ENCODE results near the gene PAK3. TPM values are rescaled to one million over a fixed set of nuclear protein-coding genes. Genes with fewer than 3 reads are reported as not detected.

Gene PAK3
- total and polyA plus RNA-seq, 2 experiments from 2014 or later = 5.0 to 5.4 TPM

- Histone ChIP-seq H3K27ac (ENCODE audit: low read depth) (no peak overlapping the region), H3K4me2 (no peak overlapping the region), H3K27me3 (ENCODE audit: insufficient read depth) (no peaks in the 10 kb centered on the region), H3K79me2 (replicated peaks; ENCODE audit: insufficient read depth) (no peaks in the 10 kb centered on the region), H4K20me1 (replicated peaks; ENCODE audit: insufficient read depth) (no peaks in the 10 kb centered on the region), H3K4me3 (no peak overlapping the region), H3K9me2 (ENCODE audit: insufficient read depth) (no peaks in the 10 kb centered on the region), H2AFZ (no peak overlapping the region), H3K4me1 (ENCODE audit: insufficient read depth) (peaks cover 7% of the 10 kb centered on the region; the same call in 1 of the 2 replicates), H3K36me3 (ENCODE audit: insufficient read depth) (no peaks in the 10 kb centered on the region), H3F3A (replicated peaks; ENCODE audit: low read depth) (no peaks in the 10 kb centered on the region)
- TF ChIP-seq JUNB (IDR thresholded peaks at IDR 0.05; ENCODE audit: unreplicated experiment) (no peak), EZH2phosphoT487 (IDR thresholded peaks at IDR 0.05; ENCODE audit: unreplicated experiment) (no peak), EZH2 (IDR thresholded peaks at IDR 0.05; ENCODE audit: low read depth, unreplicated experiment) (no peak), POLR2AphosphoS5 (IDR thresholded peaks at IDR 0.05; ENCODE audit: low read depth) (no peak), CTCF (conservative IDR thresholded peaks at IDR 0.05; ENCODE audit: low read depth in 2 of 2) (no peak), NANOG (IDR thresholded peaks at IDR 0.05; ENCODE audit: borderline replicate concordance) (no peak), STAT1 (IDR thresholded peaks at IDR 0.05; ENCODE audit: unreplicated experiment) (no peak), ZNF331 (CRISPR knock-in tag; IDR thresholded peaks at IDR 0.05; ENCODE audit: low read depth) (no peak), ZNF462 (CRISPR knock-in tag; IDR thresholded peaks at IDR 0.05) (no peak), REST (IDR thresholded peaks at IDR 0.05; ENCODE audit: unreplicated experiment) (no peak), ETS1 (IDR thresholded peaks at IDR 0.05) (no peak), ZNF114 (CRISPR knock-in tag; IDR thresholded peaks at IDR 0.05) (no peak), CREB1 (CRISPR knock-in tag; IDR thresholded peaks at IDR 0.05; ENCODE audit: low read depth) (no peak)
- no peaks in the 10 kb centered on the region for H3K36me3 Mint-ChIP-seq (ENCODE audit: low read depth)
- no peak for ATAC-seq
- no peak for DNase-seq (ENCODE audit: low spot score)
- peaks cover 2% of the 10 kb centered on the region for H3K27me3 Mint-ChIP-seq (ENCODE audit: insufficient read depth, low read depth, poor library complexity)
- peaks cover 12% of the 10 kb centered on the region for H3K4me1 Mint-ChIP-seq
- H3K4me3 Mint-ChIP-seq = no peak overlapping the region
- H3K9me3 Mint-ChIP-seq = no peaks in the 10 kb centered on the region
- no peak overlapping the region for H3K27ac Mint-ChIP-seq
These were observed 169.5 kb downstream of the PAK3 start for GRCh38 chrX:111265486-111265885.
